Measurements from ENCODE around the gene SV2B. TPM values are rescaled to one million over a fixed set of nuclear protein-coding genes. Genes with fewer than 3 reads are reported as not detected.

SV2B gene
- total RNA-seq, 1 experiment from 2014 or later: 1.1 TPM

GRCh38 chr15:91268510-91268909, 168.5 kb downstream of the SV2B start:
- peak; percentile 30 for DNase-seq (ENCODE audit: low read depth)

DNA sequence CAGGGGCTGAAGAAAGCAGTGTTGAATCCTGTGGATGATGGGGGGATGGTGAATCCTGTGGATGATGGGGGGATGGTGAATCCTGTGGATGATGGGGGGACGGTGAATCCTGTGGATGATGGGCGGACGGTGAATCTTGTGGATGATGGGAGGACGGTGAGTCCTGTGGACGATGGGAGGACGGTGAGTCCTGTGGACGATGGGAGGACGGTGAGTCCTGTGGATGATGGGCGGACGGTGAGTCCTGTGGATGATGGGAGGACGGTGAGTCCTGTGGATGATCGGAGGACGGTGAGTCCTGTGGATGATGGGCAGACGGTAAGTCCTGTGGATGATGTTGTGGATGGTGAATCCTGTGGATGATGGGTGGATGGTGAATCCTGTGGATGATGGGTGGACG, 170.7 kb downstream of the SV2B start:
- no peak for DNase-seq (ENCODE audit: low read depth)

DNA sequence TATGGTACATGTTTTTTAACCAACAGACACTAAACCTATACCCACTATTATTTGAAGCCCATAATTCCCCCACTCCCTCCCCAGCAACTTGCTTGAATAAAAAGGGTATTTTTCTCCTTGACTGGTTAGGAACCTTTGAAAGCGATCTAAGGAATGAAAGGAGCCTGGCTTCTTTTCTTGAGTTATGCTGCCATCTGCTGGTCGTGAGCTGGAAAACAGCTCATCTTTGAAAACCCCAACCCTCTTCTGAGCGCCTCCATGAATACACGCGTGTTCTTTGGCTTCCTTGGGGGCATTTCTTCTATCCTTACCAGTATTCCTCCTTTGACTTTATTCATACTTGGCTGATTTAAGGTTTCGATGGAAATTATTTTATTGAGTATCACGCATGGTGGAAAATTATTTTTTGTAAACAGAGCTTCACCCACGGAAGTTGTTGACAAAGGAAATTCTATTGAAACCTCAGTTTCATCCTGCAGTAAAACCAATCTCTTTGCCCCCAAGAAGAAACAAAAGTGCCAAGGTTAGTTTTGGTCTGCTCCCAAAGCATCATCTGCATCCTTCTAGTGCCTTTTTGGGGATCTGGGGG, 171.6 kb downstream of the SV2B start:
- DNase-seq (ENCODE audit: low read depth): peak; percentile 60

GRCh38 chr15:91275844-91276243, 175.8 kb downstream of the SV2B start:
- DNase-seq (ENCODE audit: low read depth): no peak

- peak; percentile 37 for DNase-seq (ENCODE audit: low read depth)
Measured at GRCh38 chr15:91278951-91279350, 178.9 kb downstream of the SV2B start.

- no peak for DNase-seq (ENCODE audit: low read depth)
Measured at GRCh38 chr15:91279486-91279885, 179.4 kb downstream of the SV2B start.

GRCh38 chr15:91281947-91282346, 181.9 kb downstream of the SV2B start:
- no peak for DNase-seq (ENCODE audit: low read depth)

DNA sequence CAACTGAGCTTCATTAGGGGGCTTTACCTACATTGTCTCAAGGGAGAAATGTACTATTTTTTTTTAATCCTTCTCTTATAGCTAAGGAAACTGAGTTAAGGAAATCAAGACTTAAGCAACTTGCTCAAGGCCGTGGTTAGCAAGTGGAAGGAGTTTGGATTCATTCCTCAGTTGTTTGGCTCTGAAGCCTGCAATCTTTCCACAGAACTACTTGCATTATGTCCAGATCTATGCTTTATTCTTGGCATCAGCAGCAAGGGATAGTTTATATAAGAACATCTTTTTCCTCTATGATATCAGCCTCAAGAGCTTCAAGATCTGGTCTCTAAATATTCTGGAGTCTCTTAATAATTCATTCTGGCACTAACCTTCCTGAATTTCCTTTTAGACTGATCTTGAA, 182.4 kb downstream of the SV2B start:
- DNase-seq (ENCODE audit: low read depth): no peak

GRCh38 chr15:91283155-91283554, 183.1 kb downstream of the SV2B start:
- no peak for DNase-seq (ENCODE audit: low read depth)

DNA sequence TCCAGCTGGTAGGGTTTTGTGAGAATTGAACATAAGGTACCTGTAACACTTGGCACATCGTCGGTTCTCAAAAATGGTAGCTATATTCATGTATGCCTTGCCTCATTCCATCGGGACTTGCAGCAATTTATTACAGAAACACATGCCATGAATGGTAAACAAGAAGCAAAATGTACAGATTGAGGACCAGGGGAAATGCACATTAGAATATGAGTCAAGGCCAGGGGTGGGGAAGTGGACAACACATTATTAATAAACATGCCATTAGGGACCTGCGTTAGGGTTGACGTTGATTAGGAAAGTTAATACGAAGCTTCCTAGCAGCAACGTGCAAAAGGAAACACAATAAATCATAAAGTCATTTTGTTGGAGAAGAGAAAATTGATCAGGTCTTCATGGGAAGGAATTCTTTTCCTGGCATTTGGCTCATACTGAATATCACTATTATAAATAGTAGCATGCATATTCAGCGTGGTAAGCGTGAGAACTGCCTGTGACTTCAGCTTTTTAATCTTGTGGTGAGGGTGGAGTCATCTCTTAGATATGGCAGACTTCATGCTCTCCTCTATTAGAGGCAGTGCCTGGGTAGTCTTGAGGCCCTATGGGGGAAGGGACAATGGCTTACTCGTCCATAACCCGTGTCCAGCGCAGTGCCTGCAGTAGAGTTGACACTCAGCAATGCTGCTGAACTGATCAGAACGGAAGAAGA, 184.9 kb downstream of the SV2B start:
- DNase-seq (ENCODE audit: low read depth): peak; percentile 27

DNA sequence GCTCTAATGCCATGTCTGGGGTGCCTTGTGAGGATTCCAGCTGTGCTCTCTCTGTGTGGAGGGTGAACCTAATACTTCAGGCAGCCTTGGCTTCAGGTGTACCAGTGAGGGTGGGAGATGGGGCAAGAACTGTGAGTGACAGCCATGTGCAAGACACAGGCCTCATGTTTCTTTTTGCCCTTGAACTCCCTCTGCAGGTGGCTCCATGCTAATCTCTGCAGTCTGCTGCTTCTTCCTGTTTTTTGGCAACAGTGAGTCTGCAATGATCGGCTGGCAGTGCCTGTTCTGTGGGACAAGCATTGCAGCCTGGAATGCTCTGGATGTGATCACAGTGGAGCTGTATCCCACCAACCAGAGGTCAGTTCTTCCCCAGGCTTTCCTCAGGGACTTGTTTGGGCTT, 189.3 kb downstream of the SV2B start:
- no peak for DNase-seq (ENCODE audit: low read depth)

DNA sequence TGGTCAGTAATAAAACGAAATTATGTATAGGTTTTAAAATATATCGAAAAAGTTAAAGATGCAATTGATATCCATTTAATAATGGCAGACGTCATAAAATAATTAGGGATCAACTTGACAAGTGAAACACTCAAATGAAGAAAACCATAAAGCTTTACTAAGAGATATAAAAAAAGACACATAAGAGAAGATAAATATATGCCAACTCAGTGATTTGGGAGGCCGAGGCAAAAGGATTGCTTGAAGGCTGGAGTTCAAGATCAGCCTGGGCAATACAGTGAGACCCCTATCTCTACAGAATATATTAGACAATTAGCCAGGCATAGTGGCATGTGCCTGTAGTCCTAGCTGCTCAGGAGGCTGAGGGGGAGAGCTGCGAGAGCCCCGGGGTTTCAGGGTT, 190.5 kb downstream of the SV2B start:
- DNase-seq (ENCODE audit: low read depth): no peak

DNA sequence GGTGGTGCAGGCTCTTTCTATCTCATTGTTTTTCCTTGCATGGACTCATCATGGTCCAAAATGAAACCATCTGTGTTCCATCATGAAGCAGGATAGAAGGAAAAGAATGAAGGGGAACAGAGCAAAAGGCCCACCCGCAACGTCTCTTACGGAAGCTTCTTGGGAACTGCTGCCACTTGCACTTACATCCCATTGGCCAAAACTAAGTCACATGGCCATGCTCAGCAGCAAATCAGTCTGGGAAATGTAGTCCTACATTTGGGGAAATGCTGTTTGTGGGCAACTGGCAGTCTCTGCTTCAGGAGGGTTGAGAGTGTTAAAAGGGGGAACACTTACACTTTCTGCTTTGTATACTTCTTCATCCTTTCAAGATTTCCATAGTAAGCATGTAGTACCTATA, 191.6 kb downstream of the SV2B start:
- DNase-seq (ENCODE audit: low read depth): peak; percentile 31

GRCh38 chr15:91294344-91294743, 194.3 kb downstream of the SV2B start:
- no peak for DNase-seq (ENCODE audit: low read depth)

- DNase-seq (ENCODE audit: low read depth): no peak
Measured at GRCh38 chr15:91294795-91295194, 194.7 kb downstream of the SV2B start.

- no peak for DNase-seq (ENCODE audit: low read depth)
Measured at GRCh38 chr15:91298101-91298500, 198.0 kb downstream of the SV2B start.

DNA sequence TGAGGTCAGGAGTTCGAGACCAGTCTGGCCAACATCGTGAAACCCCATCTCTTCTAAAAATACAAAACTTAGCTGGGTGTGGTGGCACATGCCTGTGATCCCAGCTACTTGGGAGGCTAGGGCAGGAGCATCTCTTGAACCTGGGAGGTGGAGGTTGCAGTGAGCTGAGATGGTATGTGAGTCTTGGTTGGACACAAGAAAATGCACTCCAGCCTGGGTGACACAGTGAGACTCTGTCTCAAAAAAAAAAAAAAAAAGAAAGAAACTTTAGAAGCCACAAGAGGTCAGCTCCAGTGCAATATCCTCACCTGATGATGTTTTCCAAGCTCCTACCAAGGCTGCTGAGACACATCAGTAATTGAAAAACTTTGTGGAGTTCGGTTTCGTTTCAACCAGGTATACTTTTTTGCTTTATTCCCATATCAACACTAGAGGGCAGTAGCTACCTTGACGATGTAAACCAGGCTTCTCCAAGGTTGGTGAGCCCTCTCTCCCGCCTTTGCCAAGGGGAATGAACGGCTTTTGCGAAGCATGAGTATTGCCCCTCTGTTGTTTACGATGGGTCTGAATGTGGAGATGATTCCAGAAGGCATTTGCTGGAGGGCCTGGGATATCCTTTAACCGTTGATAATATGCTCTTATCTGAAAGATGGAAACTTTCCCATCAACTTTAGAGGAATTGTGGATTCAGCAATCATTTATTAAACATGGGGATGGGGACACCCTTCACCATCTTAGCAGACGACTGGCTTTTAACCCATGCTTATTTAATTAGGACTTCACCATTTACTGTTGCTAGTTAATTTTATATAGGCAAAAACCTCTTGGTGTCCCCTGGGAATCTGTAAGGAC, 202.8 kb downstream of the SV2B start:
- peak; percentile 65 for DNase-seq (ENCODE audit: low read depth)

GRCh38 chr15:91304210-91304609, 204.2 kb downstream of the SV2B start:
- DNase-seq (ENCODE audit: low read depth): no peak

GRCh38 chr15:91304786-91305185, 204.7 kb downstream of the SV2B start:
- no peak for DNase-seq (ENCODE audit: low read depth)

DNA sequence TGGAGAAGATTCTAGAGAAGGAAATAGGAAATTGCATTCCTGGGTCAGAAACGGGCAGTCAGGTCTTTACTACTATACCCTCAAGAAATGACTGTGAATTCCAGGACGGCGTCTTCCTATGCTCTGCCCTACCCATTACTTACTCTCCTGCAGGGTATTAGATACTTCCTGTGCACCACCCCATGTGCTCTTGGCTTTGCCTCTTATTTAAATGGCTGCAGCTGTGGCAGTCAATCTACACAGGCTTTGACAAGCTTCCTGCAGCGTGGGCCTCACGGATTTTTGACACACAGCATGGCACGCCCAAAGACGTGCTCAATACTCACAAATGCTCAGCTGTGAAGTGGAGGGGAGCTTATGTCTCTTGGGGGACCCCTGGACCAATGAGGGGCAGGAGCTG, 206.1 kb downstream of the SV2B start:
- no peak for DNase-seq (ENCODE audit: low read depth)

- no peak for DNase-seq (ENCODE audit: low read depth)
Measured at GRCh38 chr15:91307601-91308000, 207.5 kb downstream of the SV2B start.

DNA sequence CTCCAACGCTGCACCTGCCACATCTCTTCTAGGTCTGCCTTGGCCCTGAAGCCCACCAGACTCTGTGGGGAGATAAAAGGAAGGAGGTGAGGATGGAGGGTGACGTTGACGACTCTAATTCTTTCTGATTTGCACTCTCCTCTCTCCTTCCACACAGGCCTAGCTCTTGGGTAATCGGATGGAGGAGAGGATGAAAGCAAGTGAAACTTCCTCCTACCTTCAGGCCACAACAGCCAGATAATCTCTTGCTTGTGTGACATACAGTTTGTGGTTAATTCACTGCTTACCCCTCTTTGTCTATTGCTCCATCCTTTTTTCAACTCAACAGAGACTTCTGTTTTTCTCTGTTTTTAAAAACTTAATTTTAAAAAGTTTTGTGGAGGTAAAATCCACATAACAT, 208.1 kb downstream of the SV2B start:
- DNase-seq (ENCODE audit: low read depth): no peak

- DNase-seq (ENCODE audit: low read depth): no peak
Measured at GRCh38 chr15:91308855-91309254, 208.8 kb downstream of the SV2B start.

Measured in Daoy (cell line).